ENCODE data around the gene NMRAL1. TPM values are rescaled to one million over a fixed set of nuclear protein-coding genes. Genes with fewer than 3 reads are reported as not detected.

The NMRAL1 gene
- total and polyA plus RNA-seq, 2 donors (not counting 1 experiment from before 2014, with no cell fraction given): 48.6 to 68.8 TPM

GRCh38 chr16:4509420-4509819 lies 35.0 kb upstream of the NMRAL1 start:
- ChIA-PET CTCF (interaction anchor here (0.9 to 7.3 kb wide), 5 partner anchors 10 to 114 kb away, joined by 3 to 178 read pairs (median 4); partner anchors contain the start of gene HMOX2), POLR2A (no interaction called here)
- Histone ChIP-seq H3K9me3 (ENCODE audit: control extremely low read depth in 1 of 3, control insufficient read depth in 2 of 3, insufficient read depth in 1 of 3, low read length in 2 of 3) (no peaks in the 10 kb centered on the region), H3K4me2 (replicated peaks; ENCODE audit: low read depth, low read length, poor library complexity, severe bottlenecking) (no peak overlapping the region), H3K27me3 (replicated peaks in 1 of 4; ENCODE audit: control extremely low read depth in 1 of 4, control insufficient read depth in 3 of 4, insufficient read depth in 4 of 4, low read length in 3 of 4) (no peaks in the 10 kb centered on the region), H3K27ac (ENCODE audit: low read length in 2 of 2) (no peak overlapping the region), H3K4me3 (ENCODE audit: control extremely low read depth in 1 of 5, extremely low read depth in 1 of 5, insufficient read depth in 1 of 5, low read depth in 2 of 5, low read length in 4 of 5) (no peak overlapping the region), H3K79me2 (ENCODE audit: control insufficient read depth, insufficient read depth, low read length) (peaks cover 49% of the 10 kb centered on the region), H3K36me3 (replicated peaks in 1 of 2; ENCODE audit: control extremely low read depth in 1 of 2, control insufficient read depth in 1 of 2, extremely low read depth in 1 of 2, insufficient read depth in 2 of 2, low read length in 1 of 2) (peaks cover 1 to 57% of the 10 kb centered on the region in 2 experiments), H4K20me1 (ENCODE audit: control insufficient read depth, insufficient read depth, low read length, poor library complexity, severe bottlenecking) (peaks cover 11% of the 10 kb centered on the region), H2AFZ (ENCODE audit: insufficient read depth, low read depth, low read length, poor library complexity, severe bottlenecking) (no peak overlapping the region), H3K9ac (ENCODE audit: low read length) (no peak overlapping the region), H3K4me1 (ENCODE audit: control insufficient read depth in 2 of 2, insufficient read depth in 2 of 2, low read length in 2 of 2) (peaks cover 33 to 40% of the 10 kb centered on the region in 2 donors)
- H3K4me3 Mint-ChIP-seq: no peak overlapping the region
- H3K4me1 Mint-ChIP-seq: peaks cover 35% of the 10 kb centered on the region
- 99% methylated on average over 8 of the region's 8 CpGs for WGBS (ENCODE audit: insufficient coverage)
- intact Hi-C loops (cut with micrococcal nuclease): no loop called here
- DNase-seq (no peak), ATAC-seq (ENCODE audit: low read depth) (no peak)
- H3K9me3 Mint-ChIP-seq (ENCODE audit: insufficient read depth): no peaks in the 10 kb centered on the region
- H3K27ac Mint-ChIP-seq: no peak overlapping the region
- no peaks in the 10 kb centered on the region for H3K27me3 Mint-ChIP-seq
- TF ChIP-seq CTCF (IDR thresholded peaks at IDR 0.05): no peak
- no peak for TF ChIP-seq EZH2 (IDR thresholded peaks at IDR 0.05; ENCODE audit: borderline replicate concordance, insufficient read depth, low read depth, low read length, poor library complexity, severe bottlenecking)

- no peaks in the 10 kb centered on the region for H3K9me3 ChIP-seq (ENCODE audit: control extremely low read depth in 1 of 3, control insufficient read depth in 2 of 3, insufficient read depth in 1 of 3, low read length in 2 of 3)
- Mint-ChIP-seq H3K9me3 (ENCODE audit: insufficient read depth) (no peaks in the 10 kb centered on the region), H3K4me1 (peaks cover 34% of the 10 kb centered on the region), H3K27me3 (no peaks in the 10 kb centered on the region), H3K4me3 (no peak overlapping the region), H3K27ac (peak overlapping the region; percentile 20)
- H2AFZ ChIP-seq (ENCODE audit: insufficient read depth, low read depth, low read length, poor library complexity, severe bottlenecking): no peak overlapping the region
- H3K27me3 ChIP-seq (replicated peaks in 1 of 4; ENCODE audit: control extremely low read depth in 1 of 4, control insufficient read depth in 3 of 4, insufficient read depth in 4 of 4, low read length in 3 of 4): no peaks in the 10 kb centered on the region
- H3K27ac ChIP-seq (ENCODE audit: low read length in 2 of 2): no peak overlapping the region
- TF ChIP-seq CTCF (IDR thresholded peaks at IDR 0.05): no peak
- TF ChIP-seq EZH2 (IDR thresholded peaks at IDR 0.05; ENCODE audit: borderline replicate concordance, insufficient read depth, low read depth, low read length, poor library complexity, severe bottlenecking): no peak
- H3K4me2 ChIP-seq (replicated peaks; ENCODE audit: low read depth, low read length, poor library complexity, severe bottlenecking): no peak overlapping the region
- intact Hi-C loops (cut with micrococcal nuclease): no loop called here
- ATAC-seq (ENCODE audit: low read depth) (no peak), DNase-seq (no peak)
- no peak overlapping the region for H3K4me3 ChIP-seq (ENCODE audit: control extremely low read depth in 1 of 5, extremely low read depth in 1 of 5, insufficient read depth in 1 of 5, low read depth in 2 of 5, low read length in 4 of 5)
- ChIA-PET POLR2A (no interaction called here), CTCF (interaction anchor here (0.6 to 7.3 kb wide), 6 partner anchors 10 to 115 kb away, joined by 4 to 178 read pairs (median 36); partner anchors contain the start of genes HMOX2 and NMRAL1)
- no peak overlapping the region for H3K9ac ChIP-seq (ENCODE audit: low read length)
- H3K36me3 ChIP-seq (replicated peaks in 1 of 2; ENCODE audit: control extremely low read depth in 1 of 2, control insufficient read depth in 1 of 2, extremely low read depth in 1 of 2, insufficient read depth in 2 of 2, low read length in 1 of 2): peaks cover 1 to 56% of the 10 kb centered on the region in 2 experiments
- 100% methylated on average over 3 of the region's 3 CpGs for WGBS (ENCODE audit: insufficient coverage)
- peaks cover 33 to 40% of the 10 kb centered on the region in 2 donors for H3K4me1 ChIP-seq (ENCODE audit: control insufficient read depth in 2 of 2, insufficient read depth in 2 of 2, low read length in 2 of 2)
- H4K20me1 ChIP-seq (ENCODE audit: control insufficient read depth, insufficient read depth, low read length, poor library complexity, severe bottlenecking): peaks cover 6% of the 10 kb centered on the region
- peaks cover 53% of the 10 kb centered on the region for H3K79me2 ChIP-seq (ENCODE audit: control insufficient read depth, insufficient read depth, low read length)
These were observed 34.4 kb upstream of the NMRAL1 start for GRCh38 chr16:4508806-4509205.

Data from B cell (primary cell).